Mucosa of stomach (tissue), 1 donor: ENCODE results near the gene TIFAB.

ENCODE experiments used
- H3K27me3 ChIP-seq: one replicate; pipeline ENCODE4 v1.7.0; 2013; ENCODE audit warnings: mild to moderate bottlenecking, low read length; ENCODE audit not compliant: control insufficient read depth, insufficient read depth
- H3K36me3 ChIP-seq: one replicate; pipeline ENCODE4 v1.7.0; 2013; ENCODE audit warnings: low read length; ENCODE audit not compliant: control insufficient read depth, insufficient read depth
- H3K4me1 ChIP-seq: one replicate; pipeline ENCODE4 v1.7.0; 2013; ENCODE audit warnings: mild to moderate bottlenecking, low read length; ENCODE audit not compliant: control insufficient read depth, insufficient read depth
- H3K4me3 ChIP-seq: one replicate; pipeline ENCODE4 v1.7.0; 2013; ENCODE audit warnings: low read length
- H3K9ac ChIP-seq: one replicate; pipeline ENCODE4 v1.7.0; 2013; ENCODE audit warnings: mild to moderate bottlenecking, low read length, moderate library complexity
- H3K9me3 ChIP-seq: one replicate; pipeline ENCODE4 v1.7.0; 2013; ENCODE audit warnings: mild to moderate bottlenecking, low read length, moderate library complexity; ENCODE audit not compliant: control insufficient read depth
- donor health status: Pancreatic carcinoma.

Gene TIFAB

DNA sequence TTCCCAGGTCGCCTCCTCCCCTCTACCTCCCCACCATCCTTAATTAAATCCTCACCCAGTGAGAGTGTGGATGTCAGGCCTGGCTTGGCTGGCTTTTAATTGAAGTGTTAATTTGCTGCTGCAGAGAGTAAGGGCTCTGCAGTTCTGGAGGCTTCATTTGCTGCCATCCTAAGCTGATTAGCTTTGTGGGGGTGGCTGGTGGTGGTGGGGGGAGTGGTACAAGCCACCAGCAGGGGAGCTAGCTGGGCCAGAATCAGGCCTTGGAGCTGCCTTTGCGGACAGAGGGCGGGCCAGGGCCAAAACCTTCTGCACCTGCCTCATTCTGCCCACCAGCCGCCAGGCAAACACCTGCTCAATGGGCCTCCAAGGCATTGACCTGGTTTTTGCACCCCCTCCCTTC lies 26.8 kb upstream of the TIFAB start:
- H3K9ac ChIP-seq = no peak overlapping the region
- no peaks in the 10 kb centered on the region for H3K4me1 ChIP-seq
- peaks cover 31% of the 10 kb centered on the region for H3K27me3 ChIP-seq
- H3K9me3 ChIP-seq = no peaks in the 10 kb centered on the region
- no peaks in the 10 kb centered on the region for H3K36me3 ChIP-seq
- no peak overlapping the region for H3K4me3 ChIP-seq

DNA sequence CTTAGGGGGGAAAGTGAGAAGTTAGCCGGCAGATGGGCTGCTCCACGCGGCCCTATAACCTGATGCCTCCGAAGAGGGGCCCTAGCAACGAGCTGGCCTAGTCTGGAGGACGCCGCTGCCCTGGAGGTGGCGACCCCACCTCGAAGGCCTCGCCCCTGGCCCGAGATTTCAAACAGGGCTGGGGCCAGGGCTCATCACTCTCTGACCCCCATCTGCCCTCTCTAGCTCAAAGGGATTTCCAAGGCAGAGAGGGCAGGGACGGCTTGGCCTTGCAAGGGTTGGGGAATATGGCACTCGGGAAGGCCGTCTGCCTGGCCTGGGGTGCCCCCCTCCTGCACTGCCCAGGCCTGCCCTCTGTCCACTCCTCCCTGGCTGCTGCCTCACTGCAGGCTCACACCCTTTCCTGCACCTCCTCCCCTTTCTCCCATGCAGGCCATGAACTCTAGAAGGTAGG lies 25.5 kb upstream of the TIFAB start:
- Histone ChIP-seq H3K27me3 (peaks cover 40% of the 10 kb centered on the region), H3K9me3 (no peaks in the 10 kb centered on the region), H3K4me3 (no peak overlapping the region), H3K4me1 (no peaks in the 10 kb centered on the region), H3K9ac (no peak overlapping the region), H3K36me3 (no peaks in the 10 kb centered on the region)

DNA sequence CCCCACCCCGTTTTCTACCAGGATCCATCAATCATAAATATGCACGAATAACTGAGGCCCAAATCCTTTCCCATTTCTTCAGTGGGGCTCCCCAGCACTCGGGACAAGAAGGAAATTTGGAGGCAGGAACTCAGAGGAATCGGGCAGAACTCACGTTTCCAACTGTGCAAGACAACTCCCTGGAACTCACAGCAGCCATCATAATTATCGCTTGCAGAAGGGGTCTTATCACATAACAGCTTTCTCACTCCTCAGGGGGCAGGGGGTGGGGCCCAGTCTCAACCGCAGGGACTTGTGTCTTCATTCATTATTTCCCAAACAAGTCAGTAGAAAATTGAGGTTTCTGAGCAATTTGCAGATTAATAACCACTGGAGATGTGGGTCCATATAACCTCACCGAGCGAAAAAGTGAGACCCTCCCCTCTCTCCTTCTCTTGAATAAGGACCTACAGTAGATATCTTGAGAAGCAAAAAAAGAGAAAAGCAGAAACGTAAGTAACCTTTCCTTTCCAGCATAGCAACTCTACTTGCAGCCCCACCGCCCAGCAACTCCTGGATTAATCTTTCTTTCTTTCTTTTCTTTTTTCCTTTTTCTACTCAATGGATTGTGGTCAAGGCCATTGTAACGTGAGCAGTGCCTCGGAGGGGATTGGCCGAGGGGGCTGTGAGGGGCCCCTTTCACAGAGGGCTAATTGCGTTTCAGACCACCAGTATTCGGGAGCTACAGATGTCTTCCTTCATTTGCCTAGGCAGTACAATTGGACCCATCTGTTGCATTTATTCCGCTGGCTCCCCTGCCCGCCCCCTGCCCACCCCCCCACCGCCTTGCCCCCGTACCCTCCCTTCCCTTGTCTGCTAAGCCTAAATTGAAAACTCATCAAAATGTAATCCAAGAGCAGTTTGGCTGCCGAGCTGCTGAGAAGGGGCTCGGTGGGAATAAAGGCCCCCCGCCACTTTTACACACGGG lies 24.7 kb upstream of the TIFAB start:
- no peak overlapping the region for H3K9ac ChIP-seq
- H3K4me3 ChIP-seq = no peak overlapping the region
- H3K4me1 ChIP-seq = no peaks in the 10 kb centered on the region
- no peaks in the 10 kb centered on the region for H3K36me3 ChIP-seq
- H3K9me3 ChIP-seq = no peaks in the 10 kb centered on the region
- H3K27me3 ChIP-seq = peaks cover 44% of the 10 kb centered on the region

DNA sequence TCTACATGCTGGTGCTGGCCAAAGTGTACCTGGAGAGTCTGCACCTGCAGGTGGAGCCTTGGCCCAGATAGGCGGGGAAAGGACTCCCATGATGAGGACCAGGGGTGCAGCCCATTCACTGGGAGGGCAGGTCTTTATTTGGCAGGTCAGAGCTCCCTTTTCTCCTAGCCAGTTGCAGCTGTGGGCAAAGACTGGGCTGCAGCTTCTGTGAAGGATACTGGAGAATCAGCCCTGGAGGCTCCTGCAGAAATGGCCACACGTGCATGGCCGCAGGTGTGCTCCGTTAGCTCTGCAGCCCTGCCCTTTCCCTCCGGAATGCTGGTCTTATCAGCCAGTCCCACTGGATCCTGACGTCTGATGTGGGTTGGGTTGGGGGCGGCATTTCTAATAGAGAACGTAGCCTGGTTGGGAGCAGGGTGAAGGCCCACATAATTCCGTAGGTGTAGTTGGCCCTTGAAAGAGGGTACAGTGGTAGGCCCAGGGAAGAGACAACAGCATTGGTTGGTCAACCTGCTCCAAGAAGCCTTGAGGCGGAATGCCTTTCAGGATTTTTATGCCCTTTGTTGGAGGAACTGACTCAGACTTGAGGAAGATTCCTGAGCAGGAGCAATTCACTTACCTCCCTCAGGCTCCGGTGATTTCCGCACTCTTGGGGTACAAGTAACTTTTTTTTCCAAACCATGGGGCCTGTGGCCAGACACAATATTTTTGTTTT lies 22.0 kb upstream of the TIFAB start:
- Histone ChIP-seq H3K9ac (no peak overlapping the region), H3K36me3 (no peaks in the 10 kb centered on the region), H3K4me1 (no peaks in the 10 kb centered on the region), H3K9me3 (no peaks in the 10 kb centered on the region), H3K4me3 (no peak overlapping the region), H3K27me3 (peaks cover 40% of the 10 kb centered on the region)

DNA sequence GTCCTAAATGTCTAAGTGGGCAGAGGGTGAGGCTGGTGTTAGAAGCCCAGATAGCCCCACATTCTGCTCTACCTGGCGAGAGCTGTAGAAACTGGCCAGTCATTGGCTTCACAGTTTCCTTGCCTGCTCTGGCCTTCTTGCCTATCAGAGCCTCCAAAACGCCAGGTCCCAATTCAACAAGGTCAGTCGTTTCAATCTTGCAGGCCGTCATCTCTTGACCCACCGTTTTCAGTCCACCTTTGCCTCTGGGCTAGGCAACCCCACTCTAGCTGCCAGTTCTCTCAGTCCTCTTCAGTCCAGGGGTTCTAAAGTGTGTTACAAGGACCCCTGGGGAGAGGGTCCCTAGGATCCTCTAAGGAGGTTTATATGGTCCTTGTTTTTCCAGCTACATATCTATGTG lies 20.0 kb upstream of the TIFAB start:
- H3K36me3 ChIP-seq = no peaks in the 10 kb centered on the region
- peaks cover 40% of the 10 kb centered on the region for H3K27me3 ChIP-seq
- H3K9ac ChIP-seq = no peak overlapping the region
- no peaks in the 10 kb centered on the region for H3K4me1 ChIP-seq
- no peaks in the 10 kb centered on the region for H3K9me3 ChIP-seq
- no peak overlapping the region for H3K4me3 ChIP-seq

DNA sequence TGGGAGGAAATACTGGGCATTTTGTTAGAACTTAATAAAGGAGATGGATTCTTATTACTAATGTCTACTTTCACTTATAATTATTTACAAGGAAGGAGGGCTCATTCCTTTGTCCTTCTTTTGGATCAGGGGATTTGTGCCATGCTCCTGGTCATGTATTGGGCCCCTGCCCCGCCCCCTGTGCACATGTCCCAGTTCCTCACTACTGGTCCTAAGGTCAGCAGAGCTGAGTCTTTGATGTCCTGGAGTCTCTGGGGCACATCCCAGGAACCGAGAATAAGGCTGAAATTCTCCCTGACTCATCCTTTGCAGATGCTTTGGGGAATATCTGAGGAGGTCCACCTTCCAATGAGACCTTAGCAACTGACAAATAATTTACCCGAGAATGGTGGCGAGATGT lies 19.6 kb upstream of the TIFAB start:
- Histone ChIP-seq H3K4me3 (no peak overlapping the region), H3K36me3 (no peaks in the 10 kb centered on the region), H3K4me1 (no peaks in the 10 kb centered on the region), H3K9me3 (no peaks in the 10 kb centered on the region), H3K27me3 (peaks cover 44% of the 10 kb centered on the region), H3K9ac (no peak overlapping the region)

DNA sequence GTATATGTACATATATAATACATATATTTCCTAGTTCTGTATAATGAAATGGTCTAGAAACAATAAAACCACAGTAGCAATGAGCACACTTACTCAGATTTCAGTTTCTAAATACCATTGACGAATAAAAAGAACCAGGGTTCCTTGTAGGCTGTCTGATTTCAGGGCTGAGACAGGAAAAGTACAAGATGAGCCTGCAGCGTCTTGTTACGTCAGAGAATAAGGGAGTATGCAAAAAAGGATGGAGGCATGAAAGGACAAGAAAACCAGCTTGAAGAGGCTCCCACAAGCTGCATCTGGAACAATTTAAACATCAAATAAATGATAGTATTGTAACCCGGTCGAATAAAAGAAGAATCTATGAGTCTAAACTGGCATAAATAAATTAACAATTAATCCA lies 17.8 kb upstream of the TIFAB start:
- H3K9me3 ChIP-seq = no peaks in the 10 kb centered on the region
- H3K4me3 ChIP-seq = no peak overlapping the region
- H3K9ac ChIP-seq = no peak overlapping the region
- no peaks in the 10 kb centered on the region for H3K4me1 ChIP-seq
- H3K36me3 ChIP-seq = no peaks in the 10 kb centered on the region
- peaks cover 55% of the 10 kb centered on the region for H3K27me3 ChIP-seq

DNA sequence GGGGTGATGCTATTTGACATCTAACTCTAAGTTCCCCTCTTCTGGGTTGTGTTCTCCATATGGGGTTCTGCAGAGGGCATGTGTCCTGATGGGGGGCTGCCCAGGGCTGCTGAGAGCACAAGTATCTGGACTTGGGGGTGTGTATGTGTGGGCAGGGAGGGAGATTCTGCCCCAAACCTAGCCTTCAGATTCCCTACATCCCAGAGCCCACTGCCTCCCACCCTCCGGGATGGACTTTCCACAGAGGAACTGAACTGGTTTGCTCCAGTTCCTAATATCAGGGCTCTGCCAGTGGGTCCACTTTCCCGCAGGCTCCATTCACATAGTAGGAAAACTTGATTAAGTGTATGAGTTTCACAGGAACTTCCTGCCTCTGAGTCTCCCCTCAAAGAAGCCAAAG lies 16.4 kb upstream of the TIFAB start:
- peaks cover 52% of the 10 kb centered on the region for H3K27me3 ChIP-seq
- H3K4me1 ChIP-seq = no peaks in the 10 kb centered on the region
- no peak overlapping the region for H3K4me3 ChIP-seq
- H3K9me3 ChIP-seq = no peaks in the 10 kb centered on the region
- H3K36me3 ChIP-seq = no peaks in the 10 kb centered on the region
- H3K9ac ChIP-seq = no peak overlapping the region

DNA sequence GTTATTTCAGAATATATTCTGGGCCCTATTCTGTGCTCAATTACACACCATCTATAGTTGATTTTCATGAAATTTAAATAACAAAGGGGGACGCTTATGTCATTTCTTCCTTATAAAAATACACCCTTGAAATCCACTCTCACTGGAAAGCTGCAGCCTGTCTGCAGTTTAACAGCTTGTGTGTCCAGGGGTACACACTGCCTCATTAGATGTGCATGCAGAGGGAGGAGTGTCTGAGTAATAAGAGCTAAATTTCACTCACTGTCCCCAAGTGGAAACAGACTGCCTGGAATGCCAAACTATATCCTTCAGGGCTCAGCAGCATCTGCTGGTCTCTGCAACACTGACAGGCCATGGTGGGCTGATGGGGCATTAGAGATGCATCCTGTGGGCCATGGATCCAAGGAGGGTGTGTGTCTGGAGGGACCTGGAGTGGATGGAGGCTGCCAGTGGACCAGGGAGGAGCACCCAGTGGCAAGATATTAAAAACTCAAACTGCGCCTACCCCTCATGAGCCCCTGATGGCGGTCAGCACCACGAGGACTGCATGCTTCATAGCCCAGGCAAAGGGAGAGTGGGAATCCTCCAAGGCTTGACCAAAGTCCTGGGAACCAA lies 15.8 kb upstream of the TIFAB start:
- no peak overlapping the region for H3K9ac ChIP-seq
- H3K4me3 ChIP-seq = no peak overlapping the region
- no peaks in the 10 kb centered on the region for H3K9me3 ChIP-seq
- no peaks in the 10 kb centered on the region for H3K36me3 ChIP-seq
- peaks cover 48% of the 10 kb centered on the region for H3K27me3 ChIP-seq
- no peaks in the 10 kb centered on the region for H3K4me1 ChIP-seq

DNA sequence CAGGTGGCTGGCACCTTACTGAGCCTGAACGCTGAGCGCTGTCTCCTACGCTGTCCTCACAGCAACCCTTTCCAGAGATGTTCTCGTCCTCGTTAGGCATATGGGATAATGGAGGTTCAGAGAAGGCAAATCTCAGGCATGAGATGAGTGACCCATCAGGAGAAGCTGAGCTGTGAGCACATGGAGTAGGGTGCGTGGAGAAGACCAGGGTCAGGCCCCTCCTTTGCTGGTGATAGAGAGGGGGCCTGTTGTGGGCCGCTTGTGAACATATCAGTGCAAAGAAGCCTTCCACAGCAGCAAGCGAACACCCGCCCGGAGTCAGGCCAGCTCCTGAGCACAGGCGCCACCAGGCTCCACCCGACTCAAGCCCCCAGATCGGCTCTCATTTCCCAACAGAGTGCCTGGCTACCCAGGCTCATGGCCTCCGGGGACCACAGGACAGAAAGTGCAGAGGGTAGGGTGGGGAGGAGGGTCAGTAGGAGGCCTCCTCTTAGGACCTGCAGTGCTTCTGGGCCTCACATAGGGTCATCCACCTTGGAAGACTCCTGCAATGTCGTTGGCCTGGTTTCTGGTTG lies 15.0 kb upstream of the TIFAB start:
- H3K4me3 ChIP-seq = no peak overlapping the region
- no peaks in the 10 kb centered on the region for H3K36me3 ChIP-seq
- no peak overlapping the region for H3K9ac ChIP-seq
- no peaks in the 10 kb centered on the region for H3K4me1 ChIP-seq
- H3K27me3 ChIP-seq = peaks cover 46% of the 10 kb centered on the region
- H3K9me3 ChIP-seq = no peaks in the 10 kb centered on the region

DNA sequence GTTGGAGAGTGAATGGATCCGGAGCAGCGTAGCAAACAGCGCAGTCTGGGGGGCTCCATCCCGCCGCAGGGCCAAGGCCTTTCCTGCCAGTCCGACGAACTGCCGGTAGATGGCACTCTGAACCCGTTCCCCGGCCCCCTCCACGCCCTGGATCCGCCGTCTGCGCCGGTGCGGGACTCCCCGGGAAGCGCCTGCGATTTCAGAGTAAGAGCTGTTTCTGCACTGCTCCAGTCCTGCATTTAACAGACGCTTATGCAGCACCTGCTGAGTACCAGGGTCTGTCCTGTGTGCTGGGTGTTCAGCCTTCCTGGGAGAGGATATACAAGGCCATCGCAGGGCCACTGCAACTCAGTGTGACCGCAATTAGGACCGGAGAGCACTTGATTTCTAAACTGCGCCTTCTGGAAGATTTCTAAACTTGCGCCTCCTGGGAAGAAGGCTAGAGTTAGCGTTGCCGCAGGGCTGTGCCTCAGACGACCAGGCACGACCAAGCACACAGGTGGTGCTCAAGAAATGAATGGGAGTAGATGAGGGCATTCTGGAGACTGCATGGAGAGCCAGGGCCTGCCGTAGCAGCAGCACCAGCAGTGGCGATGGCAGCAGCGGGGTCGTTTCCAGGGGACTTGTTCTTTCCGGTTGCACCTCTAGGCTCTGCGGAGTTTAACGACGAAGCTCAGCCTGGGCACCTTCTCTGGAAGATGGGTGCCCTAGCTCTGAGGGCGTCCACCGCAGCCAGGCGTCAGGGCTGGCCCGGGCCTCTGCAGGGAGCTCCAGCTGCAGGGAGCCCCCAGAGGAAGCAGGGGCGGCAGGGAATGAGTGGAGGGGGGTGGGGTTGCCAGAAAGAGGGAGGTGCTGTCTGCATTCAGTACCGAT lies 14.3 kb upstream of the TIFAB start:
- Histone ChIP-seq H3K4me1 (no peaks in the 10 kb centered on the region), H3K27me3 (peaks cover 44% of the 10 kb centered on the region), H3K36me3 (no peaks in the 10 kb centered on the region), H3K4me3 (no peak overlapping the region), H3K9me3 (no peaks in the 10 kb centered on the region), H3K9ac (no peak overlapping the region)
